ENCODE measurements around the gene WDR88. TPM values are rescaled to one million over a fixed set of nuclear protein-coding genes. Genes with fewer than 3 reads are reported as not detected.

Gene WDR88
- total and polyA plus RNA-seq, 2 donors (not counting 3 experiments of a cell fraction or from before 2014, with no cell fraction given): not detected

- no TSS peak for BruUV-seq (replicated peaks)
- Histone ChIP-seq H3K4me1 (ENCODE audit: control insufficient read depth, extremely low read depth, insufficient read depth, low read length) (no peaks in the 10 kb centered on the region), H2AFZ (ENCODE audit: low read depth, low read length) (no peak overlapping the region), H3K27ac (ENCODE audit: insufficient read depth, low read depth, low read length) (no peak overlapping the region), H3K79me2 (ENCODE audit: control insufficient read depth, insufficient read depth, low read length) (no peaks in the 10 kb centered on the region), H3K9me3 (replicated peaks; ENCODE audit: control insufficient read depth, insufficient read depth, low read length) (no peaks in the 10 kb centered on the region), H3K27me3 (ENCODE audit: control insufficient read depth in 2 of 2, insufficient read depth in 2 of 2, low read length in 2 of 2) (no peaks in the 10 kb centered on the region), H4K20me1 (replicated peaks; ENCODE audit: control insufficient read depth, extremely low read depth, insufficient read depth, low read length) (no peaks in the 10 kb centered on the region), H3K4me2 (ENCODE audit: insufficient read depth, low read length) (no peak overlapping the region), H3K9me1 (replicated peaks; ENCODE audit: control insufficient read depth, extremely low read depth, insufficient read depth, low read length) (no peaks in the 10 kb centered on the region), H3K36me3 (ENCODE audit: control insufficient read depth in 2 of 2, extremely low read depth in 1 of 2, insufficient read depth in 2 of 2, low read length in 2 of 2) (no peaks in the 10 kb centered on the region), H3K9ac (replicated peaks; ENCODE audit: extremely low read depth, insufficient read depth, low read length) (no peak overlapping the region), H3K4me3 (replicated peaks in 1 of 3; ENCODE audit: insufficient read depth in 1 of 3, low read depth in 1 of 3, low read length in 3 of 3) (no peak overlapping the region)
- ChIA-PET POLR2A (no interaction called here), CTCF (interaction anchor here (2.9 kb wide), 1 partner anchor 26 kb away, joined by 13 read pairs; no protein-coding TSS in a partner anchor)
- dilution Hi-C loops (cut with MboI; ENCODE audit: extremely low pct_ligation_motif_present, low sequenced_read_pairs) (no loop called here), intact Hi-C loops (cut with micrococcal nuclease) (no loop called here)
- TF ChIP-seq FOS (IDR thresholded peaks at IDR 0.05; ENCODE audit: borderline replicate concordance, insufficient read depth, low read length) (no peak), POLR2AphosphoS5 (IDR thresholded peaks at IDR 0.05; ENCODE audit: insufficient read depth, low read depth, low read length) (no peak), MAX (IDR thresholded peaks at IDR 0.05; ENCODE audit: insufficient read depth, insufficient read length) (no peak), EZH2 (IDR thresholded peaks at IDR 0.05; ENCODE audit: borderline replicate concordance, low read depth, low read length, severe bottlenecking) (no peak)
- DNase-seq (ENCODE audit: low read depth, low spot score) (no peak), FAIRE-seq (no peak)
Measured at GRCh38 chr19:33210266-33210940, 78.5 kb downstream of the WDR88 start.

GRCh38 chr19:33211794-33212435 is 80.0 kb downstream of the WDR88 start:
- no peak for DNase-seq (ENCODE audit: low read depth, low spot score)
- Histone ChIP-seq H3K9ac (replicated peaks; ENCODE audit: extremely low read depth, insufficient read depth, low read length) (no peak overlapping the region), H3K9me3 (replicated peaks; ENCODE audit: control insufficient read depth, insufficient read depth, low read length) (no peaks in the 10 kb centered on the region), H3K27me3 (ENCODE audit: control insufficient read depth in 2 of 2, insufficient read depth in 2 of 2, low read length in 2 of 2) (no peaks in the 10 kb centered on the region), H4K20me1 (replicated peaks; ENCODE audit: control insufficient read depth, extremely low read depth, insufficient read depth, low read length) (no peaks in the 10 kb centered on the region), H3K79me2 (ENCODE audit: control insufficient read depth, insufficient read depth, low read length) (no peaks in the 10 kb centered on the region), H3K4me3 (replicated peaks in 1 of 3; ENCODE audit: insufficient read depth in 1 of 3, low read depth in 1 of 3, low read length in 3 of 3) (no peak overlapping the region), H3K27ac (ENCODE audit: insufficient read depth, low read depth, low read length) (no peak overlapping the region), H3K36me3 (ENCODE audit: control insufficient read depth in 2 of 2, extremely low read depth in 1 of 2, insufficient read depth in 2 of 2, low read length in 2 of 2) (no peaks in the 10 kb centered on the region), H3K4me2 (ENCODE audit: insufficient read depth, low read length) (no peak overlapping the region), H3K9me1 (replicated peaks; ENCODE audit: control insufficient read depth, extremely low read depth, insufficient read depth, low read length) (no peaks in the 10 kb centered on the region), H2AFZ (ENCODE audit: low read depth, low read length) (no peak overlapping the region), H3K4me1 (ENCODE audit: control insufficient read depth, extremely low read depth, insufficient read depth, low read length) (no peaks in the 10 kb centered on the region)
- ChIA-PET CTCF (no interaction called here), POLR2A (no interaction called here)
- TF ChIP-seq JUN (IDR thresholded peaks at IDR 0.05; ENCODE audit: borderline replicate concordance, insufficient read depth, insufficient read length, low read depth) (no peak), MAX (IDR thresholded peaks at IDR 0.05; ENCODE audit: insufficient read depth, insufficient read length) (no peak), POLR2AphosphoS5 (IDR thresholded peaks at IDR 0.05; ENCODE audit: insufficient read depth, low read depth, low read length) (no peak), CTCF (IDR thresholded peaks at IDR 0.05; ENCODE audit: extremely low read depth in 1 of 2, insufficient read depth in 1 of 2, low read depth in 1 of 2, low read length in 2 of 2) (no peak), FOS (IDR thresholded peaks at IDR 0.05; ENCODE audit: borderline replicate concordance, insufficient read depth, low read length) (no peak), GATA2 (IDR thresholded peaks at IDR 0.05; ENCODE audit: insufficient read depth, insufficient read length, low read depth, low read length) (no peak), POLR2A (IDR thresholded peaks at IDR 0.05; ENCODE audit: low read depth, low read length) (no peak), MYC (IDR thresholded peaks at IDR 0.05; ENCODE audit: low read depth, low read length) (no peak), EZH2 (IDR thresholded peaks at IDR 0.05; ENCODE audit: borderline replicate concordance, low read depth, low read length, severe bottlenecking) (no peak)
- no peak for FAIRE-seq
- intact Hi-C loops (cut with micrococcal nuclease) (no loop called here), dilution Hi-C loops (cut with MboI; ENCODE audit: extremely low pct_ligation_motif_present, low sequenced_read_pairs) (no loop called here)
- BruUV-seq (replicated peaks): no TSS peak
